AG04449 (cell line): ENCODE measurements around the gene GNG7.
"Not testable (repeated sequence)": the region's sequence is repeated elsewhere in the genome, so short reads cannot be mapped to it uniquely, and the experiment has no call there.

Experiments
- CTCF ChIA-PET: fragments of 350-600 bp; formaldehyde crosslinking; extraction: SDS; loops from one replicate; lab custom pipeline; 2021; ENCODE audit warnings: antibody characterized with exemption; lab: Yijun Ruan, JAX
- POLR2A ChIA-PET: fragments of 400-600, 350-600 bp; formaldehyde crosslinking; extraction: SDS; loops from one replicate; lab custom pipeline; 2020; ENCODE audit warnings: antibody characterized with exemption, inconsistent platforms; lab: Yijun Ruan, JAX
- DNase-seq: peaks from one replicate; pipeline ENCODE4 v3.0.0-alpha.2; 2010; ENCODE audit warnings: low read depth, low spot score
- H3K4me3 ChIP-seq: 2 replicates; pipeline ENCODE4 v1.5.1; 2011; ENCODE audit warnings: low read depth, mild to moderate bottlenecking, control low read depth, low read length
- CTCF ChIP-seq: IDR thresholded peaks from one replicate; pipeline ENCODE4 v1.5.1; 2011; ENCODE audit warnings: mild to moderate bottlenecking, moderate library complexity, low read length, control low read depth, inconsistent platforms; ENCODE audit not compliant: insufficient read depth; ENCODE audit errors: missing control alignments

GNG7 gene

GRCh38 chr19:2628597-2628996 lies 73.9 kb downstream of the GNG7 start:
- H3K4me3 ChIP-seq = no peak overlapping the region
- no peak for TF ChIP-seq CTCF
- no peak for DNase-seq
- POLR2A ChIA-PET = no interaction called here
- CTCF ChIA-PET = interaction anchor here (5.4 to 6.2 kb wide), 2 partner anchors 8 to 16 kb away, joined by 53 to 76 read pairs; no protein-coding TSS in a partner anchor

GRCh38 chr19:2627855-2628254 lies 74.6 kb downstream of the GNG7 start:
- POLR2A ChIA-PET = interaction anchor here (0.8 to 1.2 kb wide), 4 partner anchors 11 to 200 kb away, joined by 3 to 25 read pairs (median 4); partner anchors contain the start of genes GADD45B and TIMM13
- no peak for DNase-seq
- CTCF ChIA-PET = interaction anchor here (5.4 to 6.2 kb wide), 2 partner anchors 9 to 15 kb away, joined by 53 to 76 read pairs; no protein-coding TSS in a partner anchor
- no peak for TF ChIP-seq CTCF
- H3K4me3 ChIP-seq = no peak overlapping the region

- TF ChIP-seq CTCF = no peak
- peak; percentile 88 for DNase-seq
- CTCF ChIA-PET = interaction anchor here (5.4 to 6.2 kb wide), 2 partner anchors 9 to 15 kb away, joined by 53 to 76 read pairs; no protein-coding TSS in a partner anchor
- POLR2A ChIA-PET = interaction anchor here (0.8 to 1.2 kb wide), 4 partner anchors 12 to 200 kb away, joined by 3 to 25 read pairs (median 4); partner anchors contain the start of genes GADD45B and TIMM13
- H3K4me3 ChIP-seq = no peak overlapping the region
Measured at GRCh38 chr19:2627319-2627829, 75.1 kb downstream of the GNG7 start.

- TF ChIP-seq CTCF = no peak
- ChIA-PET CTCF (interaction anchor here (5.4 to 6.2 kb wide), 2 partner anchors 11 to 13 kb away, joined by 53 to 76 read pairs; no protein-coding TSS in a partner anchor), POLR2A (interaction anchor here (1.3 kb wide), 1 partner anchor 149 kb away, joined by 3 read pairs; the partner anchor contains the start of gene GADD45B)
- H3K4me3 ChIP-seq = no peak overlapping the region
- no peak for DNase-seq
Measured at GRCh38 chr19:2625434-2625833, 77.1 kb downstream of the GNG7 start.

GRCh38 chr19:2624537-2625091 lies 77.9 kb downstream of the GNG7 start:
- ChIA-PET POLR2A (no interaction called here), CTCF (interaction anchor here (1.5 to 6.2 kb wide), 3 partner anchors 12 to 151 kb away, joined by 5 to 76 read pairs (median 53); no protein-coding TSS in a partner anchor)
- no peak for TF ChIP-seq CTCF
- no peak for DNase-seq
- no peak overlapping the region for H3K4me3 ChIP-seq

- POLR2A ChIA-PET = no interaction called here
- H3K4me3 ChIP-seq = no peak overlapping the region
- TF ChIP-seq CTCF = no peak
- CTCF ChIA-PET = interaction anchor here (1.5 to 6.2 kb wide), 4 partner anchors 11 to 150 kb away, joined by 5 to 76 read pairs (median 45); no protein-coding TSS in a partner anchor
- DNase-seq = no peak
Measured at GRCh38 chr19:2623798-2624197, 78.7 kb downstream of the GNG7 start.

GRCh38 chr19:2622371-2622961 lies 80.0 kb downstream of the GNG7 start:
- DNase-seq, H3K4me3 ChIP-seq: not testable (repeated sequence)
- CTCF ChIA-PET = interaction anchor here (4.0 to 6.0 kb wide), 2 partner anchors 10 to 12 kb away, joined by 37 to 50 read pairs; no protein-coding TSS in a partner anchor
- POLR2A ChIA-PET = interaction anchor here (0.9 kb wide), 1 partner anchor 146 kb away, joined by 3 read pairs; no protein-coding TSS in a partner anchor
